ENCODE results near the gene ZNF385C. TPM values are rescaled to one million over a fixed set of nuclear protein-coding genes. Genes with fewer than 3 reads are reported as not detected.

ZNF385C gene
- total RNA-seq, 1 donor from 2014 or later = 1.3 TPM

GRCh38 chr17:42076797-42077559, 21.3 kb downstream of the ZNF385C start:
- Mint-ChIP-seq H3K27me3 (ENCODE audit: unreplicated experiment) (peaks cover 5% of the 10 kb centered on the region), H3K9me3 (ENCODE audit: unreplicated experiment) (no peaks in the 10 kb centered on the region), H3K4me1 (ENCODE audit: unreplicated experiment) (peaks cover 19% of the 10 kb centered on the region), H3K4me3 (ENCODE audit: unreplicated experiment) (no peak overlapping the region), H3K36me3 (ENCODE audit: low read depth, unreplicated experiment) (no peaks in the 10 kb centered on the region), H3K27ac (ENCODE audit: unreplicated experiment) (no peak overlapping the region)
- DNase-seq (ENCODE audit: low spot score) = no peak
- TF ChIP-seq CTCF (IDR thresholded peaks at IDR 0.05; ENCODE audit: unreplicated experiment) = no peak

- H3K9me3 Mint-ChIP-seq (ENCODE audit: unreplicated experiment) = no peaks in the 10 kb centered on the region
- peak overlapping the region; percentile 6 for H3K27ac Mint-ChIP-seq (ENCODE audit: unreplicated experiment)
These were observed 22.5 kb downstream of the ZNF385C start for GRCh38 chr17:42075789-42076188.

GRCh38 chr17:42072323-42073187, 25.7 kb downstream of the ZNF385C start:
- peak; percentile 46 for DNase-seq (ENCODE audit: low spot score)
- H3K9me3 Mint-ChIP-seq (ENCODE audit: unreplicated experiment) = no peaks in the 10 kb centered on the region
- no peaks in the 10 kb centered on the region for H3K36me3 Mint-ChIP-seq (ENCODE audit: low read depth, unreplicated experiment)
- peak overlapping the region; percentile 65 for H3K4me3 Mint-ChIP-seq (ENCODE audit: unreplicated experiment)
- TF ChIP-seq CTCF (IDR thresholded peaks at IDR 0.05; ENCODE audit: unreplicated experiment) = peak; percentile 13
- H3K27me3 Mint-ChIP-seq (ENCODE audit: unreplicated experiment) = peaks cover 12% of the 10 kb centered on the region
- peaks cover 9% of the 10 kb centered on the region for H3K4me1 Mint-ChIP-seq (ENCODE audit: unreplicated experiment)
- no peak overlapping the region for H3K27ac Mint-ChIP-seq (ENCODE audit: unreplicated experiment)

More at GRCh38 chr17:42075789-42076188, 22.5 kb downstream of the ZNF385C start:
- H3K36me3 Mint-ChIP-seq (ENCODE audit: low read depth, unreplicated experiment) = no peaks in the 10 kb centered on the region
- DNase-seq (ENCODE audit: low spot score) = no peak
- H3K27me3 Mint-ChIP-seq (ENCODE audit: unreplicated experiment) = peaks cover 9% of the 10 kb centered on the region
- peaks cover 22% of the 10 kb centered on the region for H3K4me1 Mint-ChIP-seq (ENCODE audit: unreplicated experiment)
- no peak for TF ChIP-seq CTCF (IDR thresholded peaks at IDR 0.05; ENCODE audit: unreplicated experiment)
- H3K4me3 Mint-ChIP-seq (ENCODE audit: unreplicated experiment) = no peak overlapping the region

GRCh38 chr17:42071810-42072209, 26.5 kb downstream of the ZNF385C start:
- H3K27me3 Mint-ChIP-seq (ENCODE audit: unreplicated experiment) = peaks cover 10% of the 10 kb centered on the region
- peak overlapping the region; percentile 65 for H3K4me3 Mint-ChIP-seq (ENCODE audit: unreplicated experiment)
- H3K27ac Mint-ChIP-seq (ENCODE audit: unreplicated experiment) = no peak overlapping the region
- H3K9me3 Mint-ChIP-seq (ENCODE audit: unreplicated experiment) = no peaks in the 10 kb centered on the region
- H3K36me3 Mint-ChIP-seq (ENCODE audit: low read depth, unreplicated experiment) = no peaks in the 10 kb centered on the region
- H3K4me1 Mint-ChIP-seq (ENCODE audit: unreplicated experiment) = peaks cover 7% of the 10 kb centered on the region
- no peak for DNase-seq (ENCODE audit: low spot score)
- TF ChIP-seq CTCF (IDR thresholded peaks at IDR 0.05; ENCODE audit: unreplicated experiment) = no peak

Measured in endothelial cell (in vitro differentiated cells).